ENCODE data around the gene ESAM. TPM values are rescaled to one million over a fixed set of nuclear protein-coding genes. Genes with fewer than 3 reads are reported as not detected.
A peak's percentile ranks its signal among the peaks of the same experiment; 100 is the strongest.

The ESAM gene
- total RNA-seq, 1 experiment from 2014 or later, result not detected

GRCh38 chr11:124746621-124747243 lies 15.4 kb downstream of the ESAM start:
- Histone ChIP-seq H3K36me3 (no peaks in the 10 kb centered on the region), H3K4me3 (no peak overlapping the region), H3K27me3 (no peaks in the 10 kb centered on the region), H3K9me3 (no peaks in the 10 kb centered on the region)
- DNase-seq, result no peak

GRCh38 chr11:124745835-124746620 lies 16.1 kb downstream of the ESAM start:
- Histone ChIP-seq H3K9me3 (no peaks in the 10 kb centered on the region), H3K36me3 (no peaks in the 10 kb centered on the region), H3K4me3 (no peak overlapping the region), H3K27me3 (no peaks in the 10 kb centered on the region)
- no peak for DNase-seq

DNA sequence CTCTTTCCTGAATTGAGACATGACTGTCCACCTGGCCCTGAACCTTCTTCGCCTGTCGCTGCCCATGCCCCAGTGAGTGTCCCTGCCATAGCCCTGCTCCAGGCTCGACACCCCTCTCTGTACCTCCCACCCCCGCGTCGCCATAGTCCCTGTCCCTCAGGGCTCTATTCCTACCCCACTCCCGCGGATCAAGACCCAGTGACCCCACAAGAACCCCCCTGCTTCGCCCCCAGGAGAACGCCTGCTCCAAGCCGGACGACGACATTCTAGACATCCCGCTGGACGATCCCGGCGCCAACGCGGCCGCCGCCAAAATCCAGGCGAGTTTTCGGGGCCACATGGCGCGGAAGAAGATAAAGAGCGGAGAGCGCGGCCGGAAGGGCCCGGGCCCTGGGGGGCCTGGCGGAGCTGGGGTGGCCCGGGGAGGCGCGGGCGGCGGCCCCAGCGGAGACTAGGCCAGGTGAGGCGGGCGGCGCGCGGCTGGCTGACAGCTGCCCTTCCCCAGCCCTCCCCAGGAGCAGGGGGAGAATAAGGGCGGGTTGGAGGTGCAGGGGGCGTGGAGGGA lies 16.7 kb downstream of the ESAM start:
- Histone ChIP-seq H3K4me3 (no peak overlapping the region), H3K36me3 (no peaks in the 10 kb centered on the region), H3K27me3 (no peaks in the 10 kb centered on the region), H3K9me3 (no peaks in the 10 kb centered on the region)
- DNase-seq, result no peak

GRCh38 chr11:124743050-124743449 lies 19.0 kb downstream of the ESAM start:
- no peak for DNase-seq

GRCh38 chr11:124742555-124742954 lies 19.5 kb downstream of the ESAM start:
- DNase-seq, result no peak
- Histone ChIP-seq H3K27me3 (no peaks in the 10 kb centered on the region), H3K9me3 (no peaks in the 10 kb centered on the region), H3K36me3 (no peaks in the 10 kb centered on the region), H3K4me3 (no peak overlapping the region)

More at GRCh38 chr11:124743050-124743449, 19.0 kb downstream of the ESAM start:
- no peaks in the 10 kb centered on the region for H3K27me3 ChIP-seq
- H3K9me3 ChIP-seq, result no peaks in the 10 kb centered on the region
- H3K36me3 ChIP-seq, result no peaks in the 10 kb centered on the region
- no peak overlapping the region for H3K4me3 ChIP-seq

GRCh38 chr11:124740277-124740882 lies 21.7 kb downstream of the ESAM start:
- H3K9me3 ChIP-seq, result no peaks in the 10 kb centered on the region
- H3K4me3 ChIP-seq, result peak overlapping the region; percentile 58
- H3K27me3 ChIP-seq, result no peaks in the 10 kb centered on the region; the same call in 1 of the 2 replicates
- DNase-seq, result peak; percentile 52
- no peaks in the 10 kb centered on the region for H3K36me3 ChIP-seq

GRCh38 chr11:124739479-124740276 lies 22.4 kb downstream of the ESAM start, which contains the start of gene NRGN:
Gene NRGN, plus strand, starts transcription at chr11:124739942. Its CDS starts 143 bp downstream, at chr11:124740085.
- DNase-seq, result peak; percentile 91
- H3K27me3 ChIP-seq, result no peaks in the 10 kb centered on the region; the same call in 1 of the 2 replicates
- no peaks in the 10 kb centered on the region for H3K36me3 ChIP-seq
- H3K9me3 ChIP-seq, result no peaks in the 10 kb centered on the region
- peak within 1 kb of the TSS; percentile 58 for H3K4me3 ChIP-seq

DNA sequence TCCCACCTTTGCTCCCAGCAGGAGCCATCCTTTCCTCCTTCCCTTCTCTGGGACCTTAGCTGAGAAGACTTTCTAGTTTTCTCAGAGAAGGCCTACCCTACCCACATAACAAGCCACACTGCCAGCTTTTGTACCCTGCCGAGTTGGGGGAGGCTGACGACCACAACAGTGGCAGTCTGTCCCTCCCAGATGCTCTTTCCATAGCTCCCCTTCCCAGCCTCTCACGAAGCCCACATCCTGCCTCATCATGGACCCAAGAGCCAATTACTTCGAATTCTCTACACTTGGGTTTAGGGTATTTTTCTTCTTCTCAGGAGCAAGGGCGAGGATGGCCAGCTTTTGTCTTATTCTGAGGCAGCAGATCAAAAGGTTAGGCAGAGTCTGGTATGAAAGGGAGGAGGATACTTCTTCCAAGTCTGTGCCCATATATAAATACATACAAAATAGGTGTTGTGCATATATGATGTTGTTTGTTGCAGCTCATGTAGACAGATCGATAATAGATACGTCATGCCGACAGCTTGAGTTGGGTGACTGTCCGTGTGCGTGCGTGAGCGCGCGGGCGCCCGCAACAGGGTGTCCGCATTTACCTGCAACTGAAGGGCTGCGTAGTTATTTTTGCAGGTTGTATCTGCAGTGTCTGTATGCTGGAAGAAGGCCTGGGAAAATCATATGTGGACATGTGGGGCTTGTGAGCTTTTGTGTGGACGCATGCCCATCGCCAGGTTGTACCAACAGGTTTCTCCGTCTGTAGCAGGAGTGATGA lies 23.2 kb downstream of the ESAM start:
- peak overlapping the region; percentile 58 for H3K4me3 ChIP-seq
- H3K27me3 ChIP-seq, result no peaks in the 10 kb centered on the region; the same call in 1 of the 2 replicates
- H3K9me3 ChIP-seq, result no peaks in the 10 kb centered on the region
- DNase-seq, result no peak
- H3K36me3 ChIP-seq, result no peaks in the 10 kb centered on the region

- no peaks in the 10 kb centered on the region for H3K36me3 ChIP-seq
- DNase-seq, result no peak
- no peak overlapping the region for H3K4me3 ChIP-seq
- no peaks in the 10 kb centered on the region; the same call in 1 of the 2 replicates for H3K27me3 ChIP-seq
- no peaks in the 10 kb centered on the region for H3K9me3 ChIP-seq
Measured at GRCh38 chr11:124737638-124738305, 24.3 kb downstream of the ESAM start.

DNA sequence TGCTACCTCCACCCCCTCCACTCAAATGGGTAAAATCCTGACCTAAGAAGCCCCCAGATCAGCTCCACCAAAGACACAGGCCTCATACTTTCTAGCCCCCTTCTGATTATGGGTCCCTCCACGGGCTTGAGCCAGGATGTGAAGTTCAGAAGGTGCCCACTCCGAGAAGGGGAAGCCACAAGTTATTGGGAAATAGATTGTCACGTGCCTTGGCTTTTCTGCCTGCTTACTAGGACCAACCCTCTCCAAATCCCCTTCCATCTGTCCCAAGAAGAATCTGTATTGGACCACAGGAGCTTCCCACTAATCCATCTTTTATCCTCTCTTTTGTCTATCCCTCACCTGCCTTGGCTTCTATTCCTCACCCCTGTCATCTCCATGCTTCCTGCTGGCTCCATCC lies 25.4 kb downstream of the ESAM start:
- DNase-seq, result no peak
- no peaks in the 10 kb centered on the region for H3K36me3 ChIP-seq
- H3K27me3 ChIP-seq, result no peaks in the 10 kb centered on the region; the same call in 1 of the 2 replicates
- no peak overlapping the region for H3K4me3 ChIP-seq
- no peaks in the 10 kb centered on the region for H3K9me3 ChIP-seq

DNA sequence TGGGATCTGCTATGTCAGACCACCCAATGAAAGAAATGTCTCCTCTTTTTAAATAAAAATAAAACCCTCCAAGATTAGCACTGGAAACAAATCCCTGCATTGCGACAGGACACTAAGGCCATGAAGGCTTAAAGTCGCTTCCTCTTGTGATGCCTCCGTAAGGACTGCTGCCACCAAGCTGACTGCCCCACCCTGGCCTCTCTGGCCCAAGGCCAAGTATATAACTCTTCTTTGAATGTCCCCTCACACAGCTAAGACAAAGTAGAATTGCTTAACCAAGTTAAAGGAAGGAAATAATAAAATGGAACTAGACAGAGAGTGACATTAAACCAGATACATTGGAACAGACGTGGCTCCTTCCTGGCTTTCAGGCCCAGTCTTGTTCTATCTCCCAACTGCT lies 29.9 kb downstream of the ESAM start:
- no peak for DNase-seq
- Histone ChIP-seq H3K36me3 (no peaks in the 10 kb centered on the region), H3K27me3 (peaks cover 2% of the 10 kb centered on the region; the same call in 1 of the 2 replicates), H3K9me3 (no peaks in the 10 kb centered on the region), H3K4me3 (no peak overlapping the region)

DNA sequence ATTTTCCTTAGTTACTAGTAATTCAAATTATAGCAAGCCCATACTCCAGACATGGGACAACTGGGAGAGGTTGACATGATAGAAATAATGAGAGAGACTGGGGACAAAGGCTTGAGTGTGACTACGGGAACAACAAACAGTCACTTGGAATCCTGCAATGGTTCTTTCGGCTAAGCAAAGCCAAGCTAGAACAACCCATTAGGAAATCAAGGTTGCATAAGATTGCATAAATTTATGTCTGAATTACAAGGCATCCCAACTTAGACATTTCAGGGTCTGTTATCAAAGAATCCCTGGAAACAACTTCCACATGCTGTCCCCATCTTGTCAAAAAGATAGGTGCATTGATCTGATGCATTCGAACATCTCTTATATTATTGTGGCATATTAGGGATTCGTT lies 32.5 kb downstream of the ESAM start:
- DNase-seq, result no peak
- H3K9me3 ChIP-seq, result no peaks in the 10 kb centered on the region
- H3K36me3 ChIP-seq, result no peaks in the 10 kb centered on the region
- H3K27me3 ChIP-seq, result 0 out of 2 replicates have a peak, but pooled peaks cover 2% of the 10 kb centered on the region
- no peak overlapping the region for H3K4me3 ChIP-seq

GRCh38 chr11:124728134-124728533 lies 34.0 kb downstream of the ESAM start:
- peaks cover 7% of the 10 kb centered on the region; the same call in 1 of the 2 replicates for H3K27me3 ChIP-seq

GRCh38 chr11:124727474-124727873 lies 34.6 kb downstream of the ESAM start:
- DNase-seq, result no peak
- no peaks in the 10 kb centered on the region for H3K36me3 ChIP-seq
- H3K4me3 ChIP-seq, result no peak overlapping the region

More at GRCh38 chr11:124728134-124728533, 34.0 kb downstream of the ESAM start:
- H3K4me3 ChIP-seq, result no peak overlapping the region
- no peaks in the 10 kb centered on the region for H3K36me3 ChIP-seq
- H3K9me3 ChIP-seq, result no peaks in the 10 kb centered on the region
- DNase-seq, result no peak

DNA sequence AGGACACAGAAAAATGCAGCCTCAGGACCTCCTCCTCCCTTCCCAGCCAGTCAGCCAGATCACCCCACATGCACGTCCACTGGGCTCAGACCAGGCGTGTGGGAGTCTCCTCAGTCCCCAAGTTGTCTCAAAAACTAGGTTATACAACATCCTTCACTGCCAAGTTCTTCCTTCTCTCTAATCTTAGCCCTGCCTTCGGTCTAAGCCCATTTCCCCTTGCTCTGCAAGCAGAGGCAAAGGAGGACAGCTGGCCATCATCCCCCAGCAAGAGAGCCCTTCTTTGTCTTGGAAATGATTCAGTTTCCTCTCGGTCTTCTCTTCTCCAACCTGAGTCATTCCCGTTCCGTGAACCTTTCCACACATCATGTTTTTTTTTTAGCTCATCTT lies 36.4 kb downstream of the ESAM start:
- no peaks in the 10 kb centered on the region for H3K36me3 ChIP-seq
- H3K9me3 ChIP-seq, result no peaks in the 10 kb centered on the region
- H3K27me3 ChIP-seq, result peaks cover 13% of the 10 kb centered on the region
- no peak for DNase-seq
- no peak overlapping the region for H3K4me3 ChIP-seq

More at GRCh38 chr11:124727474-124727873, 34.6 kb downstream of the ESAM start:
- H3K9me3 ChIP-seq, result no peaks in the 10 kb centered on the region
- peaks cover 10% of the 10 kb centered on the region; the same call in 1 of the 2 replicates for H3K27me3 ChIP-seq
